DMS114 treated with DMSO at 0.1 percent for 48 hours (cell line): ENCODE measurements around the gene MAPK7.
"Not testable (repeated sequence)": the region's sequence is repeated elsewhere in the genome, so short reads cannot be mapped to it uniquely, and the experiment has no call there.

Source experiments
- DNase-seq: peaks from one replicate; lab custom pipeline; 2025; ENCODE audit not compliant: unreplicated experiment; lab: John Stamatoyannopoulos, UW

Gene MAPK7

GRCh38 chr17:19342611-19343255, 35.6 kb upstream of the MAPK7 start:
- DNase-seq = no peak

DNA sequence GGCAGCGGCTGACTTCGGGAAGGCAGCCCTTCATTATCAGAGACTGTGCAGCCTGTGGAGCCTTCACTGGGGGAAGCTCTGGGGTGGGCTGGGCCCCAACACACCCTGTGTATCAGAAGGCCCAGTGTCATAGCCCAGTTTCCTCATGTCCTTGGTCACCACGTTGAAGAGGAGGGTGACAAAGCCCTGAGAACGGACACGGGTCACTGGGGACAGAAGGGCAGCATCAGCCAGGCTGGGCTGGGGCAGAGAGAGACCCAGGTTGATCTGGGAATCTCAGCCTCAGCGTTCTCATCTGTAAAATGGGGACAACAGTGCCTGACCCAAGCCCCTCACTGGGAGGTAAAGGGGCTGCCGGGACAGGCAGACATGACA, 35.1 kb upstream of the MAPK7 start:
- no peak for DNase-seq

DNA sequence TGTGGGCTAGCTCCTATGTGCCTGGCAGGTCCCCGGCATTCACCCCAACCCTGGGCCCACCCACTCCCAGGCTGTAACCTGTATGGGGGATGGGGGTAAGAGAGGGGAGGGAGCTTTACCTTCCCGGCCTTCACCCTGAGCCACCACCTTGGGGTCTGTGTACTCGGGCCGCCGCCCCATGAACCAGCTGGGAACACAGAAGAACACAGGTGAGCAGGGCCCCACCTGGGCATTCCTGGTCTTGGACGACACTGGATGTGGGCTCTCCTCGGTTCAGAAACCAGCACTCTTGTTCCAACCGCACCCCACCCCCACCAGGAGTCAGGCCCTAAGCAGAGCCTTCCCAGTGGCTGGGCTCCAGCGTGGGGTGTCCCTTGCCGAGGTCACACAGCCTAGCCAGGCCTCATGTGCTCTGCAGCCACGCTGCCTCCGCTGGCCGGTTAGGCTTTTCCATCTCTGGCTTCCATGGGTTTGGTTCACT, 34.6 kb upstream of the MAPK7 start:
- DNase-seq = no peak

DNA sequence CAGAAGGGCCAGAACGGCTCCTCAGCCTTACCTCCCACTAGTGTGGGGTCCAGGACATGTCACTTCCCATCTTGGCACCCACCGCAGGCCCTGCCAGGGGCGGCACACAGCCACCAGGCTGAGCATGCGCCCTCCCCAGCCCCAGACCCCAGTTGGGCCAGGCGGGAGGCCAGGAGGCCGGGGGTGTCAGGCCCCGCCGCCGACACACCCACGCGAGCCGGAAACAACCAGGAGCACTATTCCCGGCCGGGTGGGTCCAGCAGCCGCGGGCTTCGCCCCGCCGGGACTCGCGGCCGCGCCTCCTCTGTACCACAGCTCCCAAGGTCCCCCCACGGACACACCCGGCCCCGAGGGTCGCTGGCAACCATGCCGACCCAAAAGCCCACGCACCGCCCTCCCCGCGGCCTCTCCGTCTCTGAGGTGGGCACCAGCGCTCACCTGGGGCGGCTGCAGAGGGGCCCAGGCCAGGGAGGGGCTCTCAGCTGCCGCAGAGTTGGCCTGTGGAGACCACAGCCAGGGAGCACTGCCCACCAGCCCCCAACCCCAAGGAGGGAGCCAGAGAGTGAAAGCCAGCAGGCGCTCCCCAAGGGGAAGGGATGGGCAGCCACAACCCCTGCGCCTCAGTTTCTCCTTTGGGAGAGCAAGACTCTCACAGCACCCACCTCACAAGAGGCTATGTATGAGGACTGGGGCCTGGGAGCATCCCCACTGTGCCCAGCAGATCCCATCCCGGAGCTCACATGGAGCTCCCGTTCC, 33.8 kb upstream of the MAPK7 start:
- DNase-seq = no peak

- DNase-seq = no peak
Observed at GRCh38 chr17:19345067-19345460, 33.2 kb upstream of the MAPK7 start.

DNA sequence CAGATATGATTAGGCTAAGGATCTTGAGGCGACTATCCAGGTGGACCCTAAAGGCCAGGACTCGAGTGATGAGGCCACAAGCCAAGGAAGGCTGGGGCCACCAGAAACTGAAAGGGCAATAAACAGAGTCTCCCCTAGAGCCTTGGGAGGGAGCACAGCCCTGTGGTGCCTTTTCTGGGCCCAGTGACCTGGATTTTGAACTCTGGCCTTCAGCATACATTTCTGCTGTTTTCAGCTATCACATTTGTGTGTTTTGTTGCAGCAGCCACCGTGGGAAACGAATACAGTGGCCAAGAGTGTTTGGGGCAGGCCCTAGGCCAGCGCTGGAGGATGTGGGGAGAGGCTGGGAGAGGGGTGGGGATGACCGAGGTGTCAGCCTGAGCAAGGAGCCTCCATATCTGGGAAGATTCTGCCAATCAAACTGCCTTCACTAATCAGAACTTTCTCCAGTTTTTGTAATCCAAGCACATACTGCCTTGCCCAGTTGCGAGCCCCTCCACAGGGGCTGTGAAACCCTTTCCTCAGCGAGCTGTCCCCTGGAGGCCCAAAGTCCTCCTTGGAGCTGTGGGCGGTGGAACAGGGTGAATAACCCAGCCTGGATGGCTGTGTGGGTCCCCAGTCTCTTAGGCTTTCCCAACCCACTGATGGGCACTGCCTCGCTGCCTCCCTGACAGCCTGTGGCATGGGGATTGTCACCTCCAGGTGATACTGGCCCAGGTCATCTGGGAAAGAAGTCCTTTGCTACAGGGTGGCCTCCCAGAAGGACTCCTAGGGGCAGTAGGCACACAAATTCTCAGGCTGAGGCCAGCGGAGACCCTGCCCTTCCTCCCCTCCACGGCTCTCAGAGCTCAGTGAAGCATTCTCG, 32.6 kb upstream of the MAPK7 start:
- DNase-seq = no peak

DNA sequence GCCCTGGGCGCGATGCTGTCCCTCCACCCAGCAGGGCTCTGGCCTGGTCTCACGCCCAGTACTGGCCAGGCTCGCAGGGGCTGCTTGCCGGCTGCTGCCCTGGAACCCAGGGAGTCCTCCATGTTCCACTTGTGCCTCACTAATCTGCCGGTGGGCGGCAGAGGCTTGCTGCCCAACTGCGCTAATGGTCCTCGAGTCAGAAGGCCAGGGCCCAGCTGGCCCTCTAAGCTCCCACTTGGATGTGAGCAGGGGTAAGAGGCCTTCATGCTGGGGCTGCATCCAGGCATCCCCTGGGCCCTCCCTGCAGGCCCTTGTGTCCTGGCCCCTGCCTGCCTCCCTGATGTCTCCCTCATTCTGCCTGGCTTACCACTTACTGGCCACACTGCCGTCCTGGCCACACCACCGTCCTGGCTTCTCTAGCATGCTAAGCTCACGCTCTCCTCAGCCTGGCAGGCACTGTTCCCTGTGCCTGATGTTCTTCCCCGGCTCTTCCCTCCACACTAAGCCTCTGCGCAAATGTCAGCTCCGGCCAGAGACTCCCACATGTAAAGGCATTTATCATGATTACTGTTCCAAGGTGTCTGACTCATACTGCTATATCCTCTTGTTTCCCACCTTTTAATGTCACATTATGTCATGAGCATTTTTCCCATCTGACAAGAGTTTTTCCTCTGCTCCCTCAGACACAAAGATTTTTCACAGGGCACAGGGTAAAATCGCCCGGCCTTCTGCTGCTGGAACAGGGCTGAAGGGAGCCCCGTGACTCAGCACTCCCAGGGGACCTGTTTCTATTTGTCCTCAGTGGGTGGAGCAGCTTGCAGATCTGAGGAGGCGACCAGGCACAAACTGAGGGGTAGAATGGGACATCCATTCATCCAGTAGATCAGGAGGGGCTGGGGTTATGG, 31.7 kb upstream of the MAPK7 start:
- DNase-seq = no peak

GRCh38 chr17:19347323-19348080, 30.8 kb upstream of the MAPK7 start:
- no peak for DNase-seq

- no peak for DNase-seq
Observed at GRCh38 chr17:19348081-19348650, 30.1 kb upstream of the MAPK7 start.

GRCh38 chr17:19348806-19349205, 29.5 kb upstream of the MAPK7 start:
- DNase-seq = no peak

- not testable (repeated sequence) for DNase-seq
Observed at GRCh38 chr17:19353401-19353800, 24.9 kb upstream of the MAPK7 start.

GRCh38 chr17:19354748-19355147, 23.6 kb upstream of the MAPK7 start:
- DNase-seq = no peak

GRCh38 chr17:19357351-19357750, 20.9 kb upstream of the MAPK7 start:
- DNase-seq = no peak

- DNase-seq = no peak
Observed at GRCh38 chr17:19357761-19358160, 20.5 kb upstream of the MAPK7 start.

- no peak for DNase-seq
Observed at GRCh38 chr17:19359151-19359550, 19.1 kb upstream of the MAPK7 start.

DNA sequence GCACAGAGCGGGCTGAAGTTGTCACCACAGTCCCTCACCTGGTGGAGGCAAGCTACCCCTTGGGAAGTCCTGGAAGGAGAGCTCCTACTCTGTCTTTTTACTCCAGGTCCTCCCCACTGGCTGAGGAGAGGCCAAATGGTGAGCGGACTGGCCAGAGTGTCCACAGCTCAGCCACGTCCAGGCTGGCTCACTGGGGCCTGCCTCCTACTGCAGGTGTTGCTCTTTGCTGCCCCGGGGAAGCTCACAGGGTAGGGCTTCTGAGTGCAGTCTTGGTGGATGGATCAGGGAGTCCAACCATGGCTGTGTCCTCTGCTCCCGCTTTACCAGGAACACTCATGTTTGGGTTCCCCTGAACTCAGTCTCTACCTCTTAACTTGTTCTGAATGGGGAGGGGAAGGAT, 18.4 kb upstream of the MAPK7 start:
- no peak for DNase-seq

DNA sequence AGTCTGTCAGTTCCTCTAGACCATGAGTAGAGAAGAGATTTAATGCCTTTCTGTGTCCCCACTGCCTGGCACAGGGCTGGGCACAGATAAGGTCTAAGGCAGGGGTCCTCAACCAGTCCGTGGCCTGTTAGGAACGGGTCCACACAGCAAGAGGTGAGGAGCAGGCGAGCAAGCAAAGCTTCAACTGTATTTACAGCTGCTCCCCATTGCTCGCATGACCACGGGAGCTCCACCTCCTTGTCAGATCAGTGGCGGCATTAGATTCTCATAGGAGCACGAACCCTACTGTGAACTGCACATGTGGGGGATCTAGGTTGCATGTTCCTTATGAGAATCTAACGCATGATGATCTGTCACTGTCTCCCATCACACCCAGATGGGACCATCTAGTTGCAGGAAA, 17.5 kb upstream of the MAPK7 start:
- DNase-seq = no peak

GRCh38 chr17:19361326-19361725, 17.0 kb upstream of the MAPK7 start:
- no peak for DNase-seq

GRCh38 chr17:19361944-19362276, 16.4 kb upstream of the MAPK7 start:
- DNase-seq = no peak
